Inflammatory macrophage treated with lipopolysaccharide for 4 hours (primary cell): ENCODE measurements around the gene CD300E.
"Not testable (repeated sequence)": the region's sequence is repeated elsewhere in the genome, so short reads cannot be mapped to it uniquely, and the experiment has no call there.

Experiments used
- DNase-seq: peaks from one replicate; pipeline ENCODE4 v3.0.0-alpha.2; 2020

The CD300E gene, protein sequence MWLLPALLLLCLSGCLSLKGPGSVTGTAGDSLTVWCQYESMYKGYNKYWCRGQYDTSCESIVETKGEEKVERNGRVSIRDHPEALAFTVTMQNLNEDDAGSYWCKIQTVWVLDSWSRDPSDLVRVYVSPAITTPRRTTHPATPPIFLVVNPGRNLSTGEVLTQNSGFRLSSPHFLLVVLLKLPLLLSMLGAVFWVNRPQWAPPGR

DNA sequence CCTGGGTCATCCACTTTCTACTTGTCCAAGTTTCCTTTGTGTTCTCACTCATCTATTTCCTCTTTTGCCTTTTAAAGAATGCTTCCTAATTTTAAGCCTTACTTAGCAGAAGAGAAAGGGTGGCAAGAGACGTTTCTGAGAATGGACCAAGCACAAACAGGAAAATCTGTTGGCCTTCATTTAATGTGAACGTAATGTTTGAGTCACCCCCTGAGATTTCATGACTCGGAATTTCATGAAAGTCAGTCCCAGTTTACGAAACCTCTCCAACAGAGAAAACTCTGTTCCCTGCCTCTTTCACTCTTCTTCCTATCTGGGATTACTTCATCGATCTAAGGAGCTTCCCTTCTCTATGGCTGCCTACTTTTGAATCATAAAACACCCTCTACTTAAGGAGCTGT lies at the start of gene CD300E:
TSS of gene CD300E (minus strand) at position 46 of the 401 bp plus-strand sequence. CDS start 117 bp downstream, outside the sequence.
- DNase-seq, result peak; percentile 98

DNA sequence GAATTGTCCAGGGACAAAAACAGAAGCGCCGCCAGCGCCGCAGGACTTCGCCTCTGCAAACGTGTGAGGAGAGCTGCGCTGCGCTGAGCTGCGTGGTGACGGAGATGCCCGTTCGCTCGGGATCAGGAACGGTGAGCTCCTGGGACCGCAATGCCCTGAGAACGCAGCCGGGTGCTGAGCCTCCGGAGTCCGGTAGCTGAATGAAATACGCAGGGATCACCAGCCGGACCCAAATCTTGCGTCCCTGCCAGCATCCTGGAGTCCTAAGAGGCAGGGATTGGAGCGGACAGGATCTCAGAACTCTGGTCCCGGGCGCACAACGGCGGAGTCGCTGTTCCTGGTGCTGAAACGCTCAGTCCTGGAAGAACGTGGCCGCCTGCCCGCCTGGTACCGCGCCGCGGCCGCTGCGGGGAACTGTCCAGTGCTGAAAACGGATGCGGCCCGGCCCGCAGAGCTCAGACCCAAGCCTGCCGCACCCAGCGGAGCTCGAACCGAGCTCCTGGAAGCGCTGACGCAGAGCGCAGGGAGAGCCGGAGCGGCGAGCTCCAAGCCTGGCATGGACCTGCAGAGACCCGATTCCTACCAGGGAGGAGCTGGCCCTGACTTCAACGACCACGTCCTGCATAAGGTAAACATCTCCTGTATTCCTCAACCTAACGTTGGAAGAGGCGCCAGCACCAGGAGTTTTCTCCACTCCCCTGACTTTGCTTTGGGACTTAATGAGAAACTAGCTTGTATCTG lies 47.7 kb upstream of the CD300E start:
- DNase-seq, result peak; percentile 73

DNA sequence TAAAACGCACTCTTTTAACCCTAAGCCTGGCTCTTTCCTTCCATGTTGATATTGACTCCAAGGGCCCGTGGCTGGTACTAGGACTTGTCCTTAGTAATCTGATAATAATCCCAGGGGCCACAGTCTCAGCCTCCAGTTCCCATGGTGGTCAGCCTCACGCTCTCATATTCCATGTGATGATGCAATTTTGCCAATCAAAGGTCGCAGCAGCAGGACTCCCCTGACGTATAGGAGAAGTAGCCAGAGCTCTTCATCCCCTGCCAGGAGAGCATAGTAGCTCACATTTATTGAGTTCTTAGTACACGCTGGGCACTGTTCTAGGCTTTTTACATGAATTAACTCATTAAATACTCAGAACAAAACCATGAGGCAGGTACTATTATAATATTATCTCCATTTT lies 46.8 kb upstream of the CD300E start:
- DNase-seq, result no peak

DNA sequence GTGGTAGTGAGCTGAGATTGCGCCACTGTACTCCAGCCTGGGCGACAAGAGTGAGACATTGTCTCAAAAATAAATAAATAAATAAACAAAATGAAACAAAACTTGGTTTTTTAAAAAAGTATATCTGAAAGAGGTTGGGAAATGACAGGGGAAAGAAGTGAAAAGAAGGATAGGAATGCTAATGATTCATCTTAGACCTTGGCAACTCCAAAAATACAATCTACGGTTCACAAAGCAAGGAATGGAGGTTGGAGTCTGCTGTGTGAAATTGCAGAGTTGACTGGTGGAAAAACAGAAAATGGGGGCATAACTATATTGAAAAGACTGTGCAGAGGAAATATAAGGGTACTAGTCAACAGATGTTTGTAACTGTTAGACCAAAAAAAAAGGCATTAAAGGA lies 40.0 kb upstream of the CD300E start:
- no peak for DNase-seq

DNA sequence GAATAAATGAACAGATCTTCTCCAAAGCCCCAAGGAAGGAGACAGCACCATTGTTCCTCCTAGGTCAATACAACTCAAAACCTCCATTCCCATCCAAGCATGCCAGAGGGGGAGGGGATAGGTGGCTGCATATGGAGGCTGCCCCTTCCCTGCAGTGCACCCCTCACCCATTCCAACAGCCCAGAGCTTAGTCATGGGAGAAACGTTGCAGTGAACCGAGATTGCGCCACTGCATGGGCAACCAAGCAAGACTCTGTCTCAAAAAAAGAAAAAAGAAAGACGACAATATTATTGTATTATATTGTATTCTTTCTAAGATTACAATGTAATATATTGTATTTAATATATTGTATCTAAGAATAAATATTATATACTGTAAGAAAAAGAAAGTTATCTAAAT lies 36.4 kb upstream of the CD300E start:
- no peak for DNase-seq

DNA sequence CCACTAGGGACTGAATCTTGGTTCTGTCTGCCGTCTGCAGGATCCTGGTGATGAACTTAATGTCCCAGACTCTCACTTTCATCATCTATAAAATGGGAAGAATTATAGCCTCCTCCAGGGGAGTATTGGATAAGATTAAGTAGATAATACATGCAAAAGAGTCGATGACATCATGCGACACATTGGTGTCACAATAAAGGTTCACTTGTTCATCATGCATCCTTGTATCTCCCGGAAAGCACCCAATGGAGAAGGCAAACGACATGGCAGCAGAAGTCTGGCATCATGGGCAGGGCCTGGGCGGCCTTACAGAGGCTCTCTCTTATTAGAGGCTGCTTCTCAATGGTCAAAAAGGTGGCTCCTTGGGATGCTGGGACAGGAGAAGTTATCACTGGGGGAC lies 35.1 kb upstream of the CD300E start:
- DNase-seq, result no peak

DNA sequence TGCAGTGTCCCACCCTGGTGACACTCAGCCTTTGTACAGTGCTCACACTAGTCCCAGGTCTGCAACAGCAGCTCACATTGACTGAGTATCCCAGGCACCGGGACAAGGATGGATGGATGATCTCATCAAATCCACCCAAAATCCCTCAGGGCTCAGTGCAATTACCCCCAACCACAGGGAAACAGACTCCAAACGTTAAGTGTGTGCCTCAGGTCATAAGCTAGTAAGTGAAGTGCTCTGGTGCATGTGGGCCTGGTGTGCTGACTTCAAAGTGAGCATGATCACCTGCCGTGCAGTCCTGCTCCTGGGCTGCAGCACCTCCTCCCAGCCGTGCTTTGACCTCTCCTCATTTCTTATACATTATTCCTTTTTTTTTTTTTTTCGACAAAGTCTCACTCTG lies 31.2 kb upstream of the CD300E start:
- DNase-seq, result no peak

DNA sequence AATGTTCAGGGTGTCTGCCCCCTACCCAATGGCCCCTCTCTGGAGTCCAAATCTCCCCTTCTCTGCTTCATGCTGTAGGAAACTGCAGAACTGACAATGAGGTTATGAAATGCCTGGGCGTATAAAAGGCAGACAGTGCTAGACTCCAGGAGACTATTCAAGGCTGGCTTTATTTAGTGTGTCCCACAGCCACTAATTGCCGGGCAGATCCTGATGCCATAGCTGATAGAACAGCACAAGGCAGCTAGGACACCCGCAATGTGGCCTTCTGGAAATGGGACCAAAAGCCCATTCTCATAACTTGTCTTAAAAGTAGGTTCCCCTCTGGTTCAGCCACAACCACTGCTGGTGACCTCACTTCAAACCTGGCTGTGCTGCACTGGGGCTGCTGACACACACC lies 28.5 kb upstream of the CD300E start:
- no peak for DNase-seq

DNA sequence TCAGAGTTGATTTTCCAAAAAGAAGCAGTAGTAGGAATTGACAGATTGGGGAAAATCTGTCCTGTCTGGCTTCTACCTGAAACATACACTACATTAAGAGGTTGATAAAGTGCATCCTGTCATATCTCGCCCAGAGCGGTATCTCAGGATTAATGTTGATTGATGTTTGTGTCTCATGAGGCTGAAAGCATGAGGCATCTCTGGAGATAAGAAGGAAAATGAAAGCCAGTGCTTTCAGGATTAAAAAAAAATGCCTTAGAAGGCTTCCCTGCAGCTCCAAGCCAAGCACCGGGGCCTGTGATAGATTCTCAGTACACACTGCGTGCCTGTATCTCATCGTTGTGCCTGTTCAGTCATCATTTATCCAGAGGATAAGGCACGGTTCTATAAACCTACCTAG lies 26.4 kb upstream of the CD300E start:
- DNase-seq, result no peak

DNA sequence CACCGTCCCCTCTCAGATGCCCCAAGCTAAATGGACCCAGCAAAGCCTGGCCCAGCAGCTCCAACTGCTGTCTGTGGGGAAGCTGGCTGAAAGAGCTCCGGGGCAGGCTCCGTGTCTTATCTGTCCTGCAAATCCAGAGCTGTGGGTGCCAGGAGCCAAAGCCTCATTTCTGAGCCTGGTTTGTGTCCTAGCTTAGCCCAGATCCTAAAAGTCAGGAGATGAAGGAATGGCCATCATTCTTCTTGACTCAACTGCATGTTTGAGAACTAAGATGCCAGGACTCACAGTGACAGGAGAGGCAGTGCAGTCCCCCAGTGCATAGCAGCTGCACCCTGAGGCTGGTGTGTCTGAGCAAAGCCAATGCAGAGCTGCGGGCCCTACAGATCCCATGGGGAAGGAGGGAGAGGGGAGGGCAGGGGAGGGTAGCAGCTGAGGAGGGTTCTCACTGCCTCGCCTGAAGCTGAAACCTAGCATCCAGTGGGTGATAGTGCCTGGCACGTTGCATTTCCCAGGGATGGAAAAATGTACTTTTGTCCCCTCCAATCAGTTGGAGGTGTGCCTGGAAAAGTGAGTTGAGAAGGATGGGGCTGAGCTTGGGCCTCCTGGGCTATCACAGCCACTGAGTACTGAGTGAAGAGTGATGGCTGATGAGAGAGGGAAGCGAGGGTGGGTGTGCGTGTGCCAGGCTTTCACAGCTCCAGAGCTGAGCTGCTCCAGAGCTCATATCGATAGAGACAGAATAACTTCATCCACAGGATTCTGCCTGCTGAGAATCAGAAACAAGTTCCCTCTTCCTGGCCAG lies 24.5 kb upstream of the CD300E start:
- DNase-seq, result no peak

DNA sequence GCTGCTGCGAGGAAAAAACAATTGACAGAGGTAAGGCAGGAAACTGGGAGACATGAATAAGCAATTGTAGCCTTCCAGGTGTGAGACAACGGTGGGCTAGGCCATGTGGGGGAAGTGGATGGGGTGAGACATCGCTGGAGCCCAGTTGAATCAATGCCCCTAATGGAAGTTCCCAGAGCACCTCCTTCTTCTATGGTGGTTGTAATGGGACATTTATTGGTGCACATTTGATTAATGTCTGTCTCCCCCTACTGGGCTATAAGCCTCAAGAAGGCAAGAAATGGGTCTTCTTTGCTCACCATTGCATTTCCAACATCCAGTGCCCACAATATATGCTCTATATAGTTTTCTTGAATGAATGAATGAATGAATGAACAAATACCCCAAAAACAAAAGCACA lies 22.7 kb upstream of the CD300E start:
- peak; percentile 78 for DNase-seq

DNA sequence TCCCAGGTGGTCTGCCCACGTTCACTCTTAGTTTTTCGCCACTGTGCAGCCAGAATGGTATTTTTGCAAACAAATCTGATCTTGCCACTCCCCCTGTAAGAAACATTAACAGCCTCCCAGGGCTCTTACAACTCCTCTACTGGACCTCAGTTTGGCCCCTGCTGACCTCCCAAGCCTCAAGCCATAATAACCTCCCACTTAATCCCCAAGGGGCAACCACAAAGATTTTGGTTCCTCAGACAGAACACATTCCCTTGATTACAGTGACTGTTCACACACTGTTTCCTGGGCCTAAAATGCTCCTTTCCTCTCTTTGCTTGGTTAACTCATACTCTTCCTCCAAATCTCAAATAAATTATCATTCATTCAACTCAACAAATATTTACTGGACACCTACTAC lies 21.5 kb upstream of the CD300E start:
- no peak for DNase-seq

DNA sequence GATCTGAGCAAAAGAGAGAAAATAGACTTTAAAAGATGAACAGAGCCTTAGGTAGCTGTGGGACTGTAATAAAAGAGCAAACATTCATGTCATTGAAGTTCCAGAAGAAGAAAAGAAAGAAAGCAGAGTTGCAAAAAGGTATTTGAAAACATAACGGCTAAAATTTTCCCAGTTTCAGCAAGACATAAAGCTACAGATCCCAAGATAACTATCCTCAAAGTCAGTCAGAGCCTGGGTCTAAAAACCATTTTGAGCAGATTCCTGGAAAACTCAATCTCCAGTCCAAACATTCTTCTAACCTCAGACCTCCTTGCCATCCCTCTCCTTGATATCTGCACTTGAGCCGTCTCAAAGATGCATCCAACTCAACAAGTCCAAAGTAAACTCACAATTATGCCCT lies 20.9 kb upstream of the CD300E start:
- DNase-seq, result no peak

DNA sequence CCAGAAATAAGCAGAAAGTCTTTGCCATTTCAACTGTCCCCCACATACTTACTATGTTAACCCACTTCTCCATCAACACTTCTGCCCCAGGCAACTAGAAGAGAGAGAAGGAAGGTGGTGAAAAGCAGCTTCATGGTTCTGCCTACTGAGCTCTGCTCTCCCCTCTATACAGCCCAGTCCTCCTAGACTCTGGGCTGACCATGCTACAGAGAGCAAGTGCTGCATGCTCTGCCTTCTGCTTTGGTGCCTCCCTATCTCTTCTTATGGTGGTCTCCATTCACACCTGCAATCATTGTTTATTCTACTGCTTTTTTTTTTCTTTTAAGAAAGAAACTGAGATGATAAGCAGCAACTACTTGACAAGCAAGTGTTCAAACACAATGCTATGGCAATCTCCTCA lies 20.3 kb upstream of the CD300E start:
- no peak for DNase-seq

DNA sequence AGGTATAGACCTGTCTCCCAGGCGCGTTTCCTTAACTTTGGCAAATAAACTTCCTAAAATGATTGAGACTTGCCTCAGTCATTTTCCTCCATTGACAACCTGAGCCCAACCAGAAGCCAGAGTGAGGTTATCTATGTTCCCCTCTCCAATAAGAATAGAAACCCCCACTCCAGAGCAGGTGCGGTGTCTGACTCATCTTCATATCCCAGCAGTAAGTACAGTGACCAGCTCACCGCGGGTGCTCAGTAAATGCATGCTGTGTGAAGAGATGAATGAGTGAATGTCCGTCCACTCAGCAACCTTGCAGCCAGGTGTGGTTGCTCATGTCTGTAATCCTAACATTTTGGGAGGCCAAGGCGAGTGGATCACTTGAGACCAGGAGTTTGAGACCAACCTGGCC lies 19.5 kb upstream of the CD300E start:
- DNase-seq, result no peak

DNA sequence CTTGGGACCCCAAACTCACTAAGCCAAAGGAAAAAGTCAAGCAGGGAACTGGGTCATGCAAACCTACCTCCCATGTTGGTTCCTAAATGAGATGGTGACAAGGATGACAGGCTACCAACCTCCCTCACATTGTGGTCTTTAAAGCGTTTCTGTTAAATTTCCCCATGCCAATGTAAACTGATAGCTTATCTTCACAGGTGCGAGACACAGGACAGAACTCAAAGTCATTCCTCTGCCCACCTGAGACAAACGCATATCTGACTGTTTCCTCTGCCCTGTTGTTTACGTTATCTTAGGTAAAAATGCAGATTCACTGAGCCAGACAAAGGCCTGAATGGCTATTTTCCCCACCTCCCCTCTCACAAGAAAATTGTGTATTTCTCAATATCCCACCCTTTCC lies 19.0 kb upstream of the CD300E start:
- no peak for DNase-seq

DNA sequence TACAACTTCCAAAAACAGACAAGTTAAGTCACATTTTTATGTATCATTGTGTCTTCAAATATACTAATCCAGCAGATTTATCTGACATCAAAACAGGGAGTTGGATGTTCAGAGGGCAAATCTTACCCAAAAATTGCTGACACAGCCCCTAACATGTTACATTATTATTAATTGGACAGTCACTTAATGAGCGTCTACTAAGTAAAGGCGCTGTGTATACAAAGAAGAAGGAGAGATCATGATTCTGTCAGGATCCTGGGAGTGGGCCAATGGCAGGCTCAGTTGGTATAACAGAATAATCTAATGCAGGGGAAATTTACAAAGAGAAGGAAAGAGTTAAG lies 18.4 kb upstream of the CD300E start:
- no peak for DNase-seq

DNA sequence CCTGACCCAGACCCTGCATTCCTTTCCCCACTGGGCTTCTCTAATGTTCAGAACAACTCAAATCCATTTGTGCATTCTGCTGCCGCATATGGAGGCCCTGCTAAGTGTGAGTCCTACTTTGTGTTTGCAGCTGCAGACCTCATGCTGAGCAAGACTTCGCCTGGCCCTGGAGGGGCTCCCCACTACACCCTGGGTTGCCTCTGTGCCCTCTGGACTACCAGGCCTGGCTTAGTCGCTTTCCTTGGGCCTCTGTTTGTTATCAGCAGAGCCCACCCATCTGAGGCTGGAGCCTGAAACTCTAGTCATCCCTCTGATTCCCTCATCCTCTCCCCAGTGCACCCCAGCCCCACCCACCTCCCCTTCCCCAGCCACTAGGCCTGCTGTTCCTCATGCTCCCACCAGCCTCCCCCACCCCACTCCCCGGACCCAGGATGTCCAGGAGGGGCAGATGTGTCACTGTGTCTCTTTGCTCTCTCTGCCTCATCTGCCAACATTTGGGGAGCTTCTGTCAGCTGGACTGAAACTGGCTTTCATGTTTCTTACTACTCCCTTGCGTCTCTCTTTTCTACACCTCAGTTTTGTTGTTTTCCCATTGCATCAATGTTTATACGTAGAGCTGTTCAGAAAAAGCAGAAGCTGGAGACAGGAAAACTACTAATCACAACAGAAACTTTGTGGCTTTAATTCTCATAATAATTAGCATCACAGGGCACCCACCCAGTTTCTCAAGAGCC lies 17.9 kb upstream of the CD300E start:
- peak; percentile 95 for DNase-seq

DNA sequence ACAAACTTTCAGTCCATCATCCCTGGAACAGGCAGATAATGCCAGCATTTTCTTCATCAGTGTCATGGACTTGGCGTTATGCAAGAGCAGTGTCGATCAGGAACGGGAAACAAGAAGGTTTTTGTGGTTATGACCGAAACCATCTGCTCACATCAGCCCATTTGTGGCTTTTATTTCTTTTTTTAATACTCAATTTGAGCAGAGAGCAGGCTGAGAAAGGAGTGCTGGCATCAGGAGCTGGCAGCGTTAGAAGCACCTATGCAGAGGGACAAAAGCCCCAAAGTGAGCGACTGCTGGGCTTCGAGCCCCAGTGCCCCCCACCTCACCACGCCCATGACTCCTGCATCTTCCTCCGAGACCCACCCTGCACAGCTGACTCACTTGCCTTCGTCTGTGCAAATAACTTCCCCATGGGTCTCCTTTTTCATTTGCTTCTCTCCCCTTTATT lies 16.2 kb upstream of the CD300E start:
- DNase-seq, result peak; percentile 91

DNA sequence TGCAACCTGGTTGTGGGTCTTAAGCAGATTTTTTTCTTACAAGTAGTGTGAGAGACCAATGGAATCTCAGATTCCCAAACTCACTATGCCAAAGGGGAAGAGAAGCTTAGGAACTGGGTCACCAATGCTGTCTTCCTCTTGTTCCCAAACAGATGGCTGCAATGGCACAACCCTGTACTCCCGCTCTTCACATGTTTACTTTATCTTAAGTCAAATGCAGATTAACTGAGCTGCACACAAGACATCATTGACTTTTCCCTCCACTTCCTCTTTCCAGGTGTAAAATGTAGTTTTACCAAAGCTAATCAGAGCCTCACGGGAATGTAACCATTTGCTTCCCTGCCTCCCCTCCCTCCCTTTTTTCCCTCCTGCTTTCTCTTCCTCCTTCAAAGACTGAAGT lies 14.4 kb upstream of the CD300E start:
- DNase-seq, result no peak

DNA sequence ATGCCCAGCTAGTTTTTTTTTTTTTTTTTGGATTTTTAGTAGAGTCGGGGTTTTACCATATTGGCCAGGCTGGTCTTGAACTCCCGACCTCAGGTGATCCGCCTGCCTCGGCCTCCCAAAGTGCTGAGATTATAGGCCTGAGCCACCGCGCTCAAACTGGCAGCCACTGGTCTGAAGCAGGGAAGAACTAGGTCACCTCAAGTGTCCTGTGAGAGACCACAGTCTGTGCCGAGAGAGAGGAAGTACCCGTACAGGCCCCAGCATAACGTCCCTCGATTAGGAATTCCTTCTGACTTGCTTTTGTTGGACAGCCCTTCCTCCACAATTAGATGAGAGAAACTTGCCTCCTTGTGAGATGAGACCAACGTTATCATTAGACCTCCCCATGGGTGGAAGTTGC lies 13.7 kb upstream of the CD300E start:
- peak; percentile 54 for DNase-seq

DNA sequence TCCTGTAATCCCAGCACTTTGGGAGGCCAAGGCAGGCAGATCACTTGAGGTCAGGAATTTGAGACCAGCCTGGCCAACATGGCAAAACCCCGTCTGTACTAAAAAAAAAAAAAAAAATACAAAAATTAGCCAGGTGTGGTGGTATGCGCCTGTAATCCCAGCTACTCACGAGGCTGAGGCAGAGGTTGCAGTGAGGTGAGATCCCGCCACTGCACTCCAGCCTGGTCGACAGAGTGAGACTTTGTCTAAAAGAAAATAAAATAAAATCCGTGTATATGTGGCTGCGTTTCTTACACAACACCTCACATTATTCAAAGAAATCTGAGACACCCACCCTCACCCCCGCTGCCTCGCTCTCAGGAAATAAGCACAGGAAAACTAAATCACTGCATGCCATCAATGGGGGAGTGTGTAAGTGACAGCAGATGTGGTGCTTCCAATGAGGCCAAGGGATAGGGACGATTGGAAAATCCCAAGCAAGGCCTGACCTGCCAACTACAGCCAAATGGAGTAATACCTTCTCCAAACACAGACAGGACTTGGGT lies 13.1 kb upstream of the CD300E start:
- not testable (repeated sequence) for DNase-seq

DNA sequence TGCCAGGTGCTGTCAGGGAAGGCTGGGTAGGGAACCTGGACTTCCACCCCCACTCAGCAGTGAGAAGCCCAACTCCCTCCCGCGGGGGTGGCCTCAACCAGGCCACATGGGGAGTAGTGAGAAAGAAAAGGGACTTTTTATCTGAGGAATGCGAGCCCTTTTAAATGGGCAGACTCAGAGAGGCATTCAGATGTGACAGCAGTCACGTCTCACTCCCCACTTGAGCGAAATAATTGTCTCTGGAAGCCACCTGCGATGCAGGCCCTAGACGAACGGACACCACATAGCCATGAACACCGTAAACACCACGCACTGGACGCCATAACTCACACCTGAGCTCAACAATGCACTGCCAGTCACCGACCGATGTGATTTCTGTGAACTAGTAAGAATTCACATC lies 11.9 kb upstream of the CD300E start:
- no peak for DNase-seq
